Measurements from ENCODE around the gene NCOA7. TPM values are rescaled to one million over a fixed set of nuclear protein-coding genes. Genes with fewer than 3 reads are reported as not detected.

The NCOA7 gene
- total and polyA plus RNA-seq, 9 of the 15 experiments (the other 6 are each of a cell fraction or from before 2014, with no cell fraction given), result 5.8 to 14.6 (median 9.3) TPM

DNA sequence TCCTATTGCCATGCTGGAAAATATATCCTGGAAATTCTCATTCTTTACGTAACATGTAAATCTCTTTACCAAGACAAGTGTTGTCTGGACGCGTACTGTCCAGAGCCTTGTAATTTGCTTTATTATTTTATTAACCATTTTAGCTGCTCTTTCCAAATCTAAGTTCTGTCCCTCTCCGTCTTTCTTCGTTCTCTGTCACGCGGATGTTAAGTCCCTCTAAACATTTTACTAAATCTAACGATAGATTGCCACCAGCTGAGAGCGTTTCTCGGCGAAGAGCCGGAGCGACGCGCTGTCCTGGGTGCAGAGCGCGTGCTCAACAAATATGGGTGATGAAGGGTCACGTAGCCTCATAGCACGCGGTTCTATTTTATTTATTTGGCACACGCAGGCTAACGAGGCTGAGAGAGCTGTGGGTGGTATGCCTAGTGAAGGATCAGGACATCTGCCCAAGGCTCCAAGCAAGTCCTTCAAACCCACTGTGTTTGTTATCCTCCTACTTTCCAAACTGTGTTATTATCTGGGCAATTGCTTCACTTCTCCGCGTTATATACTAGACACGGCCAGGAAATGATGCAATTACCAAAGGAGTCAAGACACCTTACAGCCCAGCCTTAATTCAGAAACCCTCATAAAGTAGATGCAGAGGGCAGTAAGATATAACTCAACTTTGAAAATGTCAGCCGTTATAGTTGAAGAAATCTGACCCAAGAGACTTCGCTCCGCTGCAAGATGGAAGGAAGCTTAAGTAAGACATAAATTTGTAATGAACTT, 10.0 kb upstream of the NCOA7 start (continued):
- TF ChIP-seq, protein P1, sequence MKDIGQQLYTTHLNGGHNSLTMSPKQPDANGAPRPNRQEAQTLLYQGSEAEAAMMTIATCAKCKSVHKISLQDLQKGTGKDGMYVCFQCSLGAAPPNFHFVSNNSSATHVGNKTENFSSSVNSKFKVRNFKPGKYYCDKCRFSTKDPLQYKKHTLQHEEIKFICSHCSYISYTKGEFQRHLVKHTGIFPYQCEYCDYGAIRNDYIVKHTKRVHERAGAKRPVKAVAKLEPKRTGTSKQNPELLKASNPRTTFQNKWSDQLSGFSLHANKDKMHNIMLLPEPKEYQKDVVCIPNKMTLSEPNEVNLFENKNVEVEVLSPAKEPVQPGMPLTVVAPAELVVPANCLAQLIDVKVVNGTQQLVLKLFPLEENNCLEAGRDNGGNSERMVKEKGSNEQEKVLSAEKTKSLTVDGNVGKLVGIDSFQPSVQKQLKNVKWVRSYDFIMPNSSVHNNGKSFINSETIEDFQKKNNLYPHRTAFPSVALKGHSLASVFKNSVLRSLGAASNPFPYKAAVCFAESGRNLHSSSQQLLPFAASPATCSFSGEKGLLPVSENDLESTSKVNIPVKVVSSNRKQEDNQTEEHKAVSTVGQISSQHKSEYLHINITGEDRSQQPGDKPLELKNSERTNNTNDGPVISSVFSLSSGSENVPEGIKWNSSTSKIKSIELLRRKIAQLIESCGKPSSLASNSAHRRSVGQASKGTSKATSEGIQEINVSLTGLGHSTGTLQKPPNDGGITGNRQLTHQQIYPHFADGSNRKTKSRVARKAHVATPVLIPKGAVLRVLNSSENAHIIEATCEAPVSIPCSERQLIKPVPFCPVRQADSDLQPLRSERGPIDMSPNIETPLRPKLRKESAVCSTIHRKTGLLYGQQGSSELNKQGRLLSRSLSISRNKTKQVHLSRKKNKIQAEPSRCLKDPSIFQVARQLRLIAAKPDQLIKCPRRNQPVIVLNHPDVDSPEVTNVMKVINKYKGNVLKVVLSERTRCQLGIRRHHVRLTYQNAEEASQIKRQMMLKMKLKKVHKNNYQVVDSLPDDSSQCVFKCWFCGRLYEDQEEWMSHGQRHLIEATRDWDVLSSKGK (CRISPR knock-in tag; IDR thresholded peaks at IDR 0.05), result no peak
- TF ChIP-seq PTBP1 (IDR thresholded peaks at IDR 0.05; ENCODE audit: low read depth, low read length) (no peak), ZBED1 (IDR thresholded peaks at IDR 0.05) (no peak), XRCC4 (IDR thresholded peaks at IDR 0.05; ENCODE audit: extremely low read depth, insufficient read depth, insufficient read length) (no peak), MTF1 (CRISPR knock-in tag; IDR thresholded peaks at IDR 0.05; ENCODE audit: borderline replicate concordance) (no peak), MAZ (CRISPR knock-in tag; conservative IDR thresholded peaks at IDR 0.05 in 1 of 2, IDR thresholded peaks at IDR 0.05 in 1 of 2) (peak in 1 of 2 experiments; percentile 56; a peak in 1 of 4 replicates), MAFG (tag; conservative IDR thresholded peaks at IDR 0.05) (no peak), HNRNPUL1 (IDR thresholded peaks at IDR 0.05; ENCODE audit: low read length) (no peak), HNRNPLL (IDR thresholded peaks at IDR 0.05; ENCODE audit: low read depth, low read length, poor library complexity, severe bottlenecking) (no peak)
- TF ChIP-seq, protein P2, sequence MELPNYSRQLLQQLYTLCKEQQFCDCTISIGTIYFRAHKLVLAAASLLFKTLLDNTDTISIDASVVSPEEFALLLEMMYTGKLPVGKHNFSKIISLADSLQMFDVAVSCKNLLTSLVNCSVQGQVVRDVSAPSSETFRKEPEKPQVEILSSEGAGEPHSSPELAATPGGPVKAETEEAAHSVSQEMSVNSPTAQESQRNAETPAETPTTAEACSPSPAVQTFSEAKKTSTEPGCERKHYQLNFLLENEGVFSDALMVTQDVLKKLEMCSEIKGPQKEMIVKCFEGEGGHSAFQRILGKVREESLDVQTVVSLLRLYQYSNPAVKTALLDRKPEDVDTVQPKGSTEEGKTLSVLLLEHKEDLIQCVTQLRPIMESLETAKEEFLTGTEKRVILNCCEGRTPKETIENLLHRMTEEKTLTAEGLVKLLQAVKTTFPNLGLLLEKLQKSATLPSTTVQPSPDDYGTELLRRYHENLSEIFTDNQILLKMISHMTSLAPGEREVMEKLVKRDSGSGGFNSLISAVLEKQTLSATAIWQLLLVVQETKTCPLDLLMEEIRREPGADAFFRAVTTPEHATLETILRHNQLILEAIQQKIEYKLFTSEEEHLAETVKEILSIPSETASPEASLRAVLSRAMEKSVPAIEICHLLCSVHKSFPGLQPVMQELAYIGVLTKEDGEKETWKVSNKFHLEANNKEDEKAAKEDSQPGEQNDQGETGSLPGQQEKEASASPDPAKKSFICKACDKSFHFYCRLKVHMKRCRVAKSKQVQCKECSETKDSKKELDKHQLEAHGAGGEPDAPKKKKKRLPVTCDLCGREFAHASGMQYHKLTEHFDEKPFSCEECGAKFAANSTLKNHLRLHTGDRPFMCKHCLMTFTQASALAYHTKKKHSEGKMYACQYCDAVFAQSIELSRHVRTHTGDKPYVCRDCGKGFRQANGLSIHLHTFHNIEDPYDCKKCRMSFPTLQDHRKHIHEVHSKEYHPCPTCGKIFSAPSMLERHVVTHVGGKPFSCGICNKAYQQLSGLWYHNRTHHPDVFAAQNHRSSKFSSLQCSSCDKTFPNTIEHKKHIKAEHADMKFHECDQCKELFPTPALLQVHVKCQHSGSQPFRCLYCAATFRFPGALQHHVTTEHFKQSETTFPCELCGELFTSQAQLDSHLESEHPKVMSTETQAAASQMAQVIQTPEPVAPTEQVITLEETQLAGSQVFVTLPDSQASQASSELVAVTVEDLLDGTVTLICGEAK (IDR thresholded peaks at IDR 0.05), result no peak
- TF ChIP-seq, protein P2 (CRISPR knock-in tag; IDR thresholded peaks at IDR 0.05), result no peak
- TF ChIP-seq, protein P3, sequence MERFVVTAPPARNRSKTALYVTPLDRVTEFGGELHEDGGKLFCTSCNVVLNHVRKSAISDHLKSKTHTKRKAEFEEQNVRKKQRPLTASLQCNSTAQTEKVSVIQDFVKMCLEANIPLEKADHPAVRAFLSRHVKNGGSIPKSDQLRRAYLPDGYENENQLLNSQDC (CRISPR knock-in tag; IDR thresholded peaks at IDR 0.05), result no peak
- TF ChIP-seq, protein P4, sequence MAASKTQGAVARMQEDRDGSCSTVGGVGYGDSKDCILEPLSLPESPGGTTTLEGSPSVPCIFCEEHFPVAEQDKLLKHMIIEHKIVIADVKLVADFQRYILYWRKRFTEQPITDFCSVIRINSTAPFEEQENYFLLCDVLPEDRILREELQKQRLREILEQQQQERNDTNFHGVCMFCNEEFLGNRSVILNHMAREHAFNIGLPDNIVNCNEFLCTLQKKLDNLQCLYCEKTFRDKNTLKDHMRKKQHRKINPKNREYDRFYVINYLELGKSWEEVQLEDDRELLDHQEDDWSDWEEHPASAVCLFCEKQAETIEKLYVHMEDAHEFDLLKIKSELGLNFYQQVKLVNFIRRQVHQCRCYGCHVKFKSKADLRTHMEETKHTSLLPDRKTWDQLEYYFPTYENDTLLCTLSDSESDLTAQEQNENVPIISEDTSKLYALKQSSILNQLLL (CRISPR knock-in tag; IDR thresholded peaks at IDR 0.05; ENCODE audit: borderline replicate concordance), result no peak
